HepG2 (cell line): Measurements from ENCODE around the gene WWTR1. TPM values are rescaled to one million over a fixed set of nuclear protein-coding genes. Genes with fewer than 3 reads are reported as not detected.

Experiments used
- ATF5 ChIP-seq: sonication (generic); formaldehyde crosslinking; IDR thresholded peaks from 2 replicates; pipeline ENCODE4 v1.4.0; 2020; ENCODE audit warnings: mild to moderate bottlenecking, low read depth, missing genetic modification reagents
- BRCA1 ChIP-seq: sonication (generic); formaldehyde crosslinking; IDR thresholded peaks from 2 replicates; pipeline ENCODE4 v1.4.0; 2020; ENCODE audit warnings: missing genetic modification reagents
- CAMTA2 ChIP-seq: sonication (generic); formaldehyde crosslinking; IDR thresholded peaks from 2 replicates; pipeline ENCODE4 v1.4.0; 2020; ENCODE audit warnings: mild to moderate bottlenecking, missing genetic modification reagents, borderline replicate concordance
- CC2D1A ChIP-seq: sonication (generic); formaldehyde crosslinking; IDR thresholded peaks from 2 replicates; pipeline ENCODE4 v1.8.1; 2023; ENCODE audit warnings: mild to moderate bottlenecking, missing genetic modification reagents
- EED ChIP-seq: sonication (generic); formaldehyde crosslinking; IDR thresholded peaks from 2 replicates; pipeline ENCODE4 v1.5.0; 2020; ENCODE audit warnings: mild to moderate bottlenecking, missing genetic modification reagents
- EHMT2 ChIP-seq: fragments of 200-600 bp; sonication (generic); IDR thresholded peaks from 2 replicates; pipeline ENCODE4 v1.7.0; 2017; ENCODE audit warnings: antibody characterized with exemption, low read depth, low read length, borderline replicate concordance
- HOXA7 ChIP-seq: sonication (generic); formaldehyde crosslinking; IDR thresholded peaks from 2 replicates; pipeline ENCODE4 v1.8.1; 2022; ENCODE audit warnings: mild to moderate bottlenecking, missing genetic modification reagents, moderate library complexity
- HOXD1 ChIP-seq: sonication (generic); formaldehyde crosslinking; IDR thresholded peaks from 2 replicates; pipeline ENCODE4 v1.5.0; 2020; ENCODE audit warnings: missing genetic modification reagents
- MTF2 ChIP-seq: sonication (generic); formaldehyde crosslinking; IDR thresholded peaks from 2 replicates; pipeline ENCODE4 v1.5.0; 2020; ENCODE audit warnings: missing genetic modification reagents, borderline replicate concordance
- REXO4 ChIP-seq: sonication (generic); formaldehyde crosslinking; IDR thresholded peaks from 2 replicates; pipeline ENCODE4 v1.8.0; 2022; ENCODE audit warnings: missing genetic modification reagents, mild to moderate bottlenecking, borderline replicate concordance
- RORA ChIP-seq: sonication (generic); formaldehyde crosslinking; IDR thresholded peaks from 2 replicates; pipeline ENCODE4 v1.5.0; 2020; ENCODE audit warnings: mild to moderate bottlenecking, missing genetic modification reagents, moderate library complexity
- ZBTB3 ChIP-seq: sonication (generic); formaldehyde crosslinking; IDR thresholded peaks from 2 replicates; pipeline ENCODE4 v1.4.0; 2020; ENCODE audit warnings: low read depth, mild to moderate bottlenecking, moderate library complexity, missing genetic modification reagents, borderline replicate concordance
- ZFP41 ChIP-seq: sonication (generic); formaldehyde crosslinking; IDR thresholded peaks from 2 replicates; pipeline ENCODE4 v1.4.0; 2020; ENCODE audit warnings: mild to moderate bottlenecking, missing genetic modification reagents, borderline replicate concordance
- ZMYM2 ChIP-seq: sonication (generic); formaldehyde crosslinking; IDR thresholded peaks from 2 replicates; pipeline ENCODE4 v1.8.0; 2022; ENCODE audit warnings: mild to moderate bottlenecking, missing genetic modification reagents
- ZNF253 ChIP-seq: sonication (generic); formaldehyde crosslinking; IDR thresholded peaks from 2 replicates; pipeline ENCODE4 v1.8.0; 2022; ENCODE audit warnings: mild to moderate bottlenecking, missing genetic modification reagents, borderline replicate concordance
- ZNF513 ChIP-seq: sonication (generic); formaldehyde crosslinking; conservative IDR thresholded peaks from 2 replicates; pipeline ENCODE4 v1.5.0; 2020; ENCODE audit warnings: missing genetic modification reagents
- ZNF549 ChIP-seq: sonication (generic); formaldehyde crosslinking; IDR thresholded peaks from 2 replicates; pipeline ENCODE4 v1.5.0; 2020; ENCODE audit warnings: missing genetic modification reagents
- ZSCAN29 ChIP-seq: sonication (generic); formaldehyde crosslinking; conservative IDR thresholded peaks from 2 replicates; pipeline ENCODE4 v1.4.0; 2020; ENCODE audit warnings: mild to moderate bottlenecking, missing genetic modification reagents
- polyA plus RNA-seq, 8 experiments: library from polyadenylated mRNA; depleted of rRNA in 3 of 8; stranded (reverse) in 7 of 8; unstranded in 1 of 8; fragments of >200 nt; fragmentation: Illumina TruSeq in 4 of 8; extraction: Trizol in 4 of 8; gene quantifications; 2 replicates each; pipeline versions ENCODE4 v1.2.1 to v1.2.3, GENCODE V29; 2011 to 2016; ENCODE audit warnings: low read depth in 4 of 8, missing spikeins in 1 of 8, mixed read lengths in 1 of 8; ENCODE audit not compliant: insufficient read depth in 1 of 8
- total RNA-seq, 5 experiments: library from RNA; depleted of rRNA; stranded (reverse); fragments of >200 nt; fragmentation: Illumina TruSeq; extraction: Trizol; gene quantifications; 2 replicates each; pipeline ENCODE4 v1.2.3, GENCODE V29; 2016; ENCODE audit warnings: low read depth in 1 of 5
- TF ChIP-seq, protein P1 (sequence below): sonication (generic); formaldehyde crosslinking; IDR thresholded peaks from 2 replicates; pipeline ENCODE4 v1.8.1; 2023; ENCODE audit warnings: mild to moderate bottlenecking, missing genetic modification reagents, borderline replicate concordance
- TF ChIP-seq, protein P2 (sequence below): sonication (generic); formaldehyde crosslinking; IDR thresholded peaks from 2 replicates; pipeline ENCODE4 v1.8.1; 2022; ENCODE audit warnings: low read depth, mild to moderate bottlenecking, missing genetic modification reagents

Gene WWTR1
- total and polyA plus RNA-seq, 2 of the 13 experiments (the other 11 are each of a cell fraction or from before 2014, with no cell fraction given): 19.7 to 139 TPM

- TF ChIP-seq ZNF513: no peak
- TF ChIP-seq MTF2 (CRISPR knock-in tag): no peak
- TF ChIP-seq EED (CRISPR knock-in tag): no peak
- TF ChIP-seq, protein P1, sequence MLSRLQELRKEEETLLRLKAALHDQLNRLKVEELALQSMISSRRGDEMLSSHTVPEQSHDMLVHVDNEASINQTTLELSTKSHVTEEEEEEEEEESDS (CRISPR knock-in tag): no peak
- no peak for TF ChIP-seq HOXA7 (CRISPR knock-in tag)
- no peak for TF ChIP-seq REXO4 (CRISPR knock-in tag)
- TF ChIP-seq HOXD1 (CRISPR knock-in tag): no peak
- TF ChIP-seq EHMT2: no peak
- no peak for TF ChIP-seq ZFP41 (CRISPR knock-in tag)
- TF ChIP-seq, protein P2, sequence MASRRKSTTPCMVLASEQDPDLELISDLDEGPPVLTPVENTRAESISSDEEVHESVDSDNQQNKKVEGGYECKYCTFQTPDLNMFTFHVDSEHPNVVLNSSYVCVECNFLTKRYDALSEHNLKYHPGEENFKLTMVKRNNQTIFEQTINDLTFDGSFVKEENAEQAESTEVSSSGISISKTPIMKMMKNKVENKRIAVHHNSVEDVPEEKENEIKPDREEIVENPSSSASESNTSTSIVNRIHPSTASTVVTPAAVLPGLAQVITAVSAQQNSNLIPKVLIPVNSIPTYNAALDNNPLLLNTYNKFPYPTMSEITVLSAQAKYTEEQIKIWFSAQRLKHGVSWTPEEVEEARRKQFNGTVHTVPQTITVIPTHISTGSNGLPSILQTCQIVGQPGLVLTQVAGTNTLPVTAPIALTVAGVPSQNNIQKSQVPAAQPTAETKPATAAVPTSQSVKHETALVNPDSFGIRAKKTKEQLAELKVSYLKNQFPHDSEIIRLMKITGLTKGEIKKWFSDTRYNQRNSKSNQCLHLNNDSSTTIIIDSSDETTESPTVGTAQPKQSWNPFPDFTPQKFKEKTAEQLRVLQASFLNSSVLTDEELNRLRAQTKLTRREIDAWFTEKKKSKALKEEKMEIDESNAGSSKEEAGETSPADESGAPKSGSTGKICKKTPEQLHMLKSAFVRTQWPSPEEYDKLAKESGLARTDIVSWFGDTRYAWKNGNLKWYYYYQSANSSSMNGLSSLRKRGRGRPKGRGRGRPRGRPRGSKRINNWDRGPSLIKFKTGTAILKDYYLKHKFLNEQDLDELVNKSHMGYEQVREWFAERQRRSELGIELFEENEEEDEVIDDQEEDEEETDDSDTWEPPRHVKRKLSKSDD (CRISPR knock-in tag): no peak
- TF ChIP-seq ZNF253 (CRISPR knock-in tag): no peak
- no peak for TF ChIP-seq CC2D1A
- TF ChIP-seq ZMYM2: no peak
- TF ChIP-seq RORA: no peak
- TF ChIP-seq ZNF549 (CRISPR knock-in tag): no peak
- TF ChIP-seq ATF5 (CRISPR knock-in tag): no peak
- TF ChIP-seq BRCA1 (CRISPR knock-in tag): no peak
- TF ChIP-seq CAMTA2 (CRISPR knock-in tag): no peak
- no peak for TF ChIP-seq ZBTB3
- TF ChIP-seq ZSCAN29 (CRISPR knock-in tag): 0 out of 2 replicates have a peak, but pooled peaks have one; percentile 46
These were observed 177.4 kb downstream of the WWTR1 start (continued) for GRCh38 chr3:149480326-149481017.
